GM19455 (cell line): ENCODE data around the gene INO80D.
A peak's percentile ranks its signal among the peaks of the same experiment; 100 is the strongest.

Source experiments
- ATAC-seq: cut with Tn5 transposase; IDR thresholded peaks from one replicate; pipeline ENCODE4 v1.9.1; 2021; ENCODE audit not compliant: unreplicated experiment

The INO80D gene

DNA sequence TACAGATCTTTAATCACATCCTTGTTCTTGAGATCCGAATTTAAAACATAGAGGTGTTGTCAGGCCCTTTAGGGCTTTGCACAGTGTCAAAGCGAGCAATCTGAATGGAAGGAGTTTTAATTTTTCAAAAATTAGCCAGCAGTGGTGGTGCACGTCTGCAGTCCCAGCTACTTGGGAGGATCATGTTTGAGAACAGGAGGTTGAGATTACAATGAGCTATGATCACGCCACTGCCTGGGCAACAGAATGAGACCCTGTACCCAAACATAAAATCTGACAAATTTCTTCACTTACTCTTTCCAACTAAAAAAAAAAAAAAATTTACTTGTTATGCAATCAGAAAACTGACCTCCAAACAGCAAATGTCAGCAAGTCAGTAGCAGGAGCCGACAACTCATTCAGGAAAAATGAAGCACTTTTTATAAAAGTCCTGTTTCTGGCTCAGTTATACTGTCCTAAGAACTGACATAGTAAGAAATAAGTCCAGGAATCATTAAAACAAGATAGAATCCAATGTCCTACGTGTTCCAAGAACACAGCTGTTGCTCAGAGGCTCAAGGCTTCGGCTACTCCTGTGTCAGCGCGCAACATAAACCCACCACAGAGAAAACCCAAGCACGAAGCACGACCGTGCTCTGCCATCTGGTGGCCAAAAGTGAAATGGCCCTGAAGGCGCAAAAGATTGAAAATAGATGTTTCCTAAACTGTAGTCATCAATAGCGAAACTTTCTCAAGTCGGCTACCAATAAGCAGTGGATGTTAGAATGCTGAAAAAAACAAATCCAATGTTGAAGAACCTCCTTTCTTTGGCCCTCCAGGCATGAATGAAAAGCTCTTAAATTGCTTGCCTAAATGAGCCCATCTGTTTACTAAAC lies 138.1 kb downstream of the INO80D start:
- ATAC-seq = peak; percentile 89

GRCh38 chr2:205946226-205946625 lies 139.7 kb downstream of the INO80D start:
- no peak for ATAC-seq
